SK-N-SH treated with all-trans-retinoic acid at 6 μM for 48 hours (cell line): ENCODE measurements around the gene RERE.

Experiments used
- ATAC-seq: fragments of 200-7000 bp; cut with Tn5 transposase; 3 replicates; pipeline ENCODE4 v1.9.1; 2020; ENCODE audit warnings: mild to moderate bottlenecking, moderate library complexity
- ARNTL ChIP-seq: fragments of 450-650 bp; formaldehyde crosslinking; IDR thresholded peaks from 2 replicates; pipeline ENCODE4 v1.5.0; 2020; ENCODE audit warnings: low read depth, mild to moderate bottlenecking, moderate library complexity, borderline replicate concordance
- BACH2 ChIP-seq: fragments of 250-450 bp; sonication (Bioruptor Pico); IDR thresholded peaks from 2 replicates; pipeline ENCODE4 v1.9.0; 2021; ENCODE audit warnings: mild to moderate bottlenecking, borderline replicate concordance
- ESRRG ChIP-seq: fragments of 250-450 bp; sonication (Bioruptor Pico); IDR thresholded peaks from 2 replicates; pipeline ENCODE4 v1.6.1; 2021; ENCODE audit warnings: mild to moderate bottlenecking
- GLIS3 ChIP-seq: fragments of 250-450 bp; sonication (Bioruptor Pico); IDR thresholded peaks from 2 replicates; pipeline ENCODE4 v1.5.0; 2020; ENCODE audit warnings: mild to moderate bottlenecking, moderate library complexity
- ISL1 ChIP-seq: fragments of 250-450 bp; sonication (Bioruptor Pico); IDR thresholded peaks from 2 replicates; pipeline ENCODE4 v2.1.2; 2022; ENCODE audit warnings: mild to moderate bottlenecking, moderate library complexity
- OSR1 ChIP-seq: fragments of 250-450 bp; sonication (Bioruptor Pico); IDR thresholded peaks from 2 replicates; pipeline ENCODE4 v1.8.0; 2022; ENCODE audit warnings: moderate library complexity, mild to moderate bottlenecking, inconsistent platforms
- PPARA ChIP-seq: fragments of 250-450 bp; sonication (Bioruptor Pico); IDR thresholded peaks from 2 replicates; pipeline ENCODE4 v1.5.0; 2020; ENCODE audit warnings: mild to moderate bottlenecking, borderline replicate concordance
- RARB ChIP-seq: fragments of 250-450 bp; sonication (Bioruptor Pico); IDR thresholded peaks from 2 replicates; pipeline ENCODE4 v1.8.0; 2021; ENCODE audit warnings: mild to moderate bottlenecking, moderate library complexity
- SNAI2 ChIP-seq: fragments of 250-450 bp; sonication (Bioruptor Pico); IDR thresholded peaks from 2 replicates; pipeline ENCODE4 v1.5.0; 2020; ENCODE audit warnings: mild to moderate bottlenecking, moderate library complexity
- TCF4 ChIP-seq: fragments of 250-450 bp; sonication (Bioruptor Pico); IDR thresholded peaks from 2 replicates; pipeline ENCODE4 v1.8.0; 2021; ENCODE audit warnings: mild to moderate bottlenecking, moderate library complexity, borderline replicate concordance
- TOX ChIP-seq: fragments of 250-450 bp; sonication (Bioruptor Pico); IDR thresholded peaks from 2 replicates; pipeline ENCODE4 v1.8.0; 2021; ENCODE audit warnings: mild to moderate bottlenecking, moderate library complexity, borderline replicate concordance
- ZFP3 ChIP-seq: fragments of 250-450 bp; sonication (Bioruptor Pico); IDR thresholded peaks from 2 replicates; pipeline ENCODE4 v1.5.0; 2020; ENCODE audit warnings: mild to moderate bottlenecking, moderate library complexity
- ZFP30 ChIP-seq: fragments of 450-650 bp; formaldehyde crosslinking; IDR thresholded peaks from 2 replicates; pipeline ENCODE4 v1.5.0; 2022; ENCODE audit warnings: mild to moderate bottlenecking, moderate library complexity
- ZNF565 ChIP-seq: fragments of 450-650 bp; formaldehyde crosslinking; conservative IDR thresholded peaks from 2 replicates; pipeline ENCODE4 v1.5.0; 2020; ENCODE audit warnings: low read depth, mild to moderate bottlenecking, moderate library complexity
- ZNF70 ChIP-seq: fragments of 450-650 bp; formaldehyde crosslinking; IDR thresholded peaks from 2 replicates; pipeline ENCODE4 v1.5.0; 2020; ENCODE audit warnings: mild to moderate bottlenecking, moderate library complexity
- ZNF8 ChIP-seq: fragments of 450-650 bp; formaldehyde crosslinking; IDR thresholded peaks from 2 replicates; pipeline ENCODE4 v1.5.0; 2020; ENCODE audit warnings: mild to moderate bottlenecking, moderate library complexity
- TF ChIP-seq, protein P1 (sequence below): fragments of 250-450 bp; sonication (Bioruptor Pico); IDR thresholded peaks from 2 replicates; pipeline ENCODE4 v1.5.0; 2020; ENCODE audit warnings: mild to moderate bottlenecking, moderate library complexity
- TF ChIP-seq, protein P2 (sequence below): fragments of 250-450 bp; sonication (Bioruptor Pico); IDR thresholded peaks from 2 replicates; pipeline ENCODE4 v1.8.0; 2020; ENCODE audit warnings: mild to moderate bottlenecking, moderate library complexity, borderline replicate concordance
- TF ChIP-seq, protein P3 (sequence below): fragments of 250-450 bp; sonication (Bioruptor Pico); IDR thresholded peaks from 2 replicates; pipeline ENCODE4 v1.8.0; 2021; ENCODE audit warnings: low read depth, mild to moderate bottlenecking, moderate library complexity, borderline replicate concordance
- TF ChIP-seq, protein P4 (sequence below): fragments of 250-450 bp; sonication (Bioruptor Pico); IDR thresholded peaks from 2 replicates; pipeline ENCODE4 v1.5.1; 2021; ENCODE audit warnings: mild to moderate bottlenecking, moderate library complexity

Gene RERE

DNA sequence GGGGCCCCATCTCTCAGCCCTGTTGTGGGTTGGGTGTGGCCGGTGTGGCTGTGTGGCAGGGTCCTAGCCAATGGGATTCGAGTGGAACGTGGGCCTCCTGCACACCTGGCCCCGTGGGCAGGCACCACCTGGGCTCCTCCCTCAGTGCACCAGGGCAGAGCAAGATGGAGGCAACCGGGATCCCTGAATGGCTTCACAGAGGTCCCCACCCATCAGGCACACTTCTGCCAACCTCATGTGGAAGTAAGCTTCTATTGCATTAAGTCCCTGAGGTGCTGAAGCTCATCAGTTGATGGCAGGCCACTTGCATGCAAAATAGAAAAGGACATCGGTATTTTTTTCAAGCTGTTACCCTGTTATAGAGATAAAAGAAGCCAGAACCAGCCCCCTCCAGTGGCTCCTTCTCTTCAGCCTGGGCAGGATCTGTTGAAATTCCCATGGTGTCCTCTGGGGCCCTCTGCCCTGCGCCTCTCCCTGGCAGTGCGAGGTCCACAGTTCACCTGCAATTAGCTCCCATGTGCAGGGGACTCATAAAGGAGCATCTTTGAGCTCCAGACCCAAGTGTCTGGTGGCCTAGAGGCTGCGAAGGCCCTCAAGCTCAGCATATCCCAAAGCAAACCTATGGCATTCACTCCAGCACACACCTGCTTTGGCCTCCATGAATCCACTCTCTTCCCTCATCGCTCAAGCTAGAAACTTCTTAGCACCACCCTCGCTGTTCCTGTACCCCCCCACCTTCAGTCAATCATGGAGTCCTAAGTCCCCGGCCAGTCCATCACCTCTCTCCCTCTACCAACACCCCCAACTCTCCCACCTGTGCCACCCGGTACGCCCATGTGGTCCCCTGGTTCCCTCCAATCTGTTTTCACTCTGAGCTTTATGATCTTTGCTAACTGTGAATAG, 501.6 kb downstream of the RERE start (continued):
- TF ChIP-seq, protein P1, sequence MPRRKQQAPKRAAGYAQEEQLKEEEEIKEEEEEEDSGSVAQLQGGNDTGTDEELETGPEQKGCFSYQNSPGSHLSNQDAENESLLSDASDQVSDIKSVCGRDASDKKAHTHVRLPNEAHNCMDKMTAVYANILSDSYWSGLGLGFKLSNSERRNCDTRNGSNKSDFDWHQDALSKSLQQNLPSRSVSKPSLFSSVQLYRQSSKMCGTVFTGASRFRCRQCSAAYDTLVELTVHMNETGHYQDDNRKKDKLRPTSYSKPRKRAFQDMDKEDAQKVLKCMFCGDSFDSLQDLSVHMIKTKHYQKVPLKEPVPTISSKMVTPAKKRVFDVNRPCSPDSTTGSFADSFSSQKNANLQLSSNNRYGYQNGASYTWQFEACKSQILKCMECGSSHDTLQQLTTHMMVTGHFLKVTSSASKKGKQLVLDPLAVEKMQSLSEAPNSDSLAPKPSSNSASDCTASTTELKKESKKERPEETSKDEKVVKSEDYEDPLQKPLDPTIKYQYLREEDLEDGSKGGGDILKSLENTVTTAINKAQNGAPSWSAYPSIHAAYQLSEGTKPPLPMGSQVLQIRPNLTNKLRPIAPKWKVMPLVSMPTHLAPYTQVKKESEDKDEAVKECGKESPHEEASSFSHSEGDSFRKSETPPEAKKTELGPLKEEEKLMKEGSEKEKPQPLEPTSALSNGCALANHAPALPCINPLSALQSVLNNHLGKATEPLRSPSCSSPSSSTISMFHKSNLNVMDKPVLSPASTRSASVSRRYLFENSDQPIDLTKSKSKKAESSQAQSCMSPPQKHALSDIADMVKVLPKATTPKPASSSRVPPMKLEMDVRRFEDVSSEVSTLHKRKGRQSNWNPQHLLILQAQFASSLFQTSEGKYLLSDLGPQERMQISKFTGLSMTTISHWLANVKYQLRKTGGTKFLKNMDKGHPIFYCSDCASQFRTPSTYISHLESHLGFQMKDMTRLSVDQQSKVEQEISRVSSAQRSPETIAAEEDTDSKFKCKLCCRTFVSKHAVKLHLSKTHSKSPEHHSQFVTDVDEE (CRISPR knock-in tag), result no peak
- TF ChIP-seq ARNTL (CRISPR knock-in tag) (no peak), TCF4 (CRISPR knock-in tag) (no peak), ZFP30 (CRISPR knock-in tag) (no peak), TOX (CRISPR knock-in tag) (no peak), PPARA (CRISPR knock-in tag) (no peak)
- TF ChIP-seq, protein P2, sequence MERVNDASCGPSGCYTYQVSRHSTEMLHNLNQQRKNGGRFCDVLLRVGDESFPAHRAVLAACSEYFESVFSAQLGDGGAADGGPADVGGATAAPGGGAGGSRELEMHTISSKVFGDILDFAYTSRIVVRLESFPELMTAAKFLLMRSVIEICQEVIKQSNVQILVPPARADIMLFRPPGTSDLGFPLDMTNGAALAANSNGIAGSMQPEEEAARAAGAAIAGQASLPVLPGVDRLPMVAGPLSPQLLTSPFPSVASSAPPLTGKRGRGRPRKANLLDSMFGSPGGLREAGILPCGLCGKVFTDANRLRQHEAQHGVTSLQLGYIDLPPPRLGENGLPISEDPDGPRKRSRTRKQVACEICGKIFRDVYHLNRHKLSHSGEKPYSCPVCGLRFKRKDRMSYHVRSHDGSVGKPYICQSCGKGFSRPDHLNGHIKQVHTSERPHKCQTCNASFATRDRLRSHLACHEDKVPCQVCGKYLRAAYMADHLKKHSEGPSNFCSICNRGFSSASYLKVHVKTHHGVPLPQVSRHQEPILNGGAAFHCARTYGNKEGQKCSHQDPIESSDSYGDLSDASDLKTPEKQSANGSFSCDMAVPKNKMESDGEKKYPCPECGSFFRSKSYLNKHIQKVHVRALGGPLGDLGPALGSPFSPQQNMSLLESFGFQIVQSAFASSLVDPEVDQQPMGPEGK (CRISPR knock-in tag), result no peak

DNA sequence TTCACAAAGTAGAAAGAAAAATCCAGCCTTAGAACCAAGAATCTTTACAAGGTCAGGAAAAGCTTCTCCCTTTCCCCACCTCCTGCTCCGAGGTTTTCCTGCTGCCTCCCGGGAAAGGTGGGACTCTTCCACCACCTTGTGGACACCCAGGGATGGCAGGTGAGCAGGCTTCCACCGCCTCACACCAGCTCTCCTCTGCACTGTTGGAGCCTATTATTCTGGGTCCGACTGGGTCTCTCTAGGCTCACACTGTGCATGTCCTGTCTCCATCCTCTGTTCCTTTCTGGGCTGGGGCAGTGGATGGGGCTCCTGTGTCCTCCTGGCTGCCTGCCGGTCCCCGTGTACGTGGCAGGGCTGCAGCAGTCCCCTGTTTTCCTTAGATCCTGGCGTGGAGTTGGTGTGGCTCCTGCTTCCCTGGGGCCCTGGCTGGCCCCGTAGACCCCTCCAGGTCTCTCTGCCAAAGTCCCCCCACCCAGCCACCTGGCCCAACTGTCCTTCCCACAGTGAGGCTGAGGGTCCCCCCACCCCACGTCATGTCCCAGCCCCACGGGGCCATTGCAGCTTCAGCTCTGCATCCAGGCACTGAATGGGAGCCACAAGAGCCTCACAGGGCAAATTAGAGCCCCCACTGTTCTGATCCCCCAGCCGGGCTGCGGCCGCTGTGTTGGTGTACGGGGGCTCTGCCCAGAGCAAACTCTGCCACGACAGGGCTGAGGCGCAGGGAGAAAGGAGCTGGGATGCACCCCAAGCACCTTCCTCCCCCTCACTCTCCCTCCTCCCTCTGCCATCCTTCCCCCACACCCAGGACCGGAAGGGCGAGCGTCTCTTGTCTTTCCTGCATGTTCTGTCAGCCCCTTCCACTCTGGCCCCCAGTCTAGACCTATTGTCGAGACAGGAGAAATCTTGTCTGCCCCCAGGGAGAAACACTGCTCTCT, 502.8 kb downstream of the RERE start:
- peak; percentile 93 for ATAC-seq

DNA sequence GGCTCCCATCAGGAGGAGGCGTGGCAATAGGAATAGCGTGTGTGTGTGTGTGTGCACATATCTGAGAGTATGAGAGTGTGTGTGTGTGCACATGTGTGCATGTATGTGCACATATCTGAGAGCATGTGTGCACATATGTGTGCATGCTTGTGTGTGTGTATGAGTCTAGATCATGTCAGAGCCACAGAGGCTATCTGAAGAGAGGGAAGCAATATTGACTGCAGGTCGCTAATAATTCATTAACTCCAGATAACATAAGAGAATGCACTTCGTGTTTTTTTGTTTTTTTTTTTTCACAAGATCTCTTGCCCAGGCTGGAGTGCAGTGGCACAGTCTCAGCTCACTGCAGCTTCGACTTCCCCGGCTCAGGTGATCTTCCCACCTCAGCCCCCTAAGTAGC, 504.2 kb downstream of the RERE start:
- ATAC-seq, result no peak
- TF ChIP-seq ZFP30 (CRISPR knock-in tag), result no peak
- no peak for TF ChIP-seq ISL1
- no peak for TF ChIP-seq ESRRG
- TF ChIP-seq RARB (CRISPR knock-in tag), result no peak
- TF ChIP-seq ZNF8 (CRISPR knock-in tag), result no peak
- TF ChIP-seq ZNF565 (CRISPR knock-in tag), result no peak
- TF ChIP-seq ZNF70 (CRISPR knock-in tag), result no peak
- no peak for TF ChIP-seq ZFP3 (CRISPR knock-in tag)
- TF ChIP-seq PPARA (CRISPR knock-in tag), result no peak
- no peak for TF ChIP-seq BACH2 (CRISPR knock-in tag)
- TF ChIP-seq TCF4 (CRISPR knock-in tag), result no peak
- TF ChIP-seq, protein P2 (CRISPR knock-in tag), result no peak
- TF ChIP-seq, all 23 proteins: peak for 0

More for the DNA sequence above, 502.8 kb downstream of the RERE start:
- TF ChIP-seq PPARA (CRISPR knock-in tag) (no peak), SNAI2 (no peak), BACH2 (CRISPR knock-in tag) (no peak), ZNF70 (CRISPR knock-in tag) (no peak), GLIS3 (CRISPR knock-in tag) (no peak), ZFP30 (CRISPR knock-in tag) (no peak), OSR1 (CRISPR knock-in tag) (no peak)
- TF ChIP-seq, protein P3, sequence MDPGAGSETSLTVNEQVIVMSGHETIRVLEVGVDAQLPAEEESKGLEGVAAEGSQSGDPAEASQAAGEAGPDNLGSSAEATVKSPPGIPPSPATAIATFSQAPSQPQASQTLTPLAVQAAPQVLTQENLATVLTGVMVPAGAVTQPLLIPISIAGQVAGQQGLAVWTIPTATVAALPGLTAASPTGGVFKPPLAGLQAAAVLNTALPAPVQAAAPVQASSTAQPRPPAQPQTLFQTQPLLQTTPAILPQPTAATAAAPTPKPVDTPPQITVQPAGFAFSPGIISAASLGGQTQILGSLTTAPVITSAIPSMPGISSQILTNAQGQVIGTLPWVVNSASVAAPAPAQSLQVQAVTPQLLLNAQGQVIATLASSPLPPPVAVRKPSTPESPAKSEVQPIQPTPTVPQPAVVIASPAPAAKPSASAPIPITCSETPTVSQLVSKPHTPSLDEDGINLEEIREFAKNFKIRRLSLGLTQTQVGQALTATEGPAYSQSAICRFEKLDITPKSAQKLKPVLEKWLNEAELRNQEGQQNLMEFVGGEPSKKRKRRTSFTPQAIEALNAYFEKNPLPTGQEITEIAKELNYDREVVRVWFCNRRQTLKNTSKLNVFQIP, result no peak
- TF ChIP-seq, protein P4, sequence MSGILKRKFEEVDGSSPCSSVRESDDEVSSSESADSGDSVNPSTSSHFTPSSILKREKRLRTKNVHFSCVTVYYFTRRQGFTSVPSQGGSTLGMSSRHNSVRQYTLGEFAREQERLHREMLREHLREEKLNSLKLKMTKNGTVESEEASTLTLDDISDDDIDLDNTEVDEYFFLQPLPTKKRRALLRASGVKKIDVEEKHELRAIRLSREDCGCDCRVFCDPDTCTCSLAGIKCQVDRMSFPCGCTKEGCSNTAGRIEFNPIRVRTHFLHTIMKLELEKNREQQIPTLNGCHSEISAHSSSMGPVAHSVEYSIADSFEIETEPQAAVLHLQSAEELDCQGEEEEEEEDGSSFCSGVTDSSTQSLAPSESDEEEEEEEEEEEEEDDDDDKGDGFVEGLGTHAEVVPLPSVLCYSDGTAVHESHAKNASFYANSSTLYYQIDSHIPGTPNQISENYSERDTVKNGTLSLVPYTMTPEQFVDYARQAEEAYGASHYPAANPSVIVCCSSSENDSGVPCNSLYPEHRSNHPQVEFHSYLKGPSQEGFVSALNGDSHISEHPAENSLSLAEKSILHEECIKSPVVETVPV (CRISPR knock-in tag), result no peak
